Lower leg skin (tissue), 4 donors: ENCODE results near the gene DPP10. TPM values are rescaled to one million over a fixed set of nuclear protein-coding genes. Genes with fewer than 3 reads are reported as not detected.

Experiments
- DNase-seq, 2 donors: peaks; one replicate each; pipeline ENCODE4 v3.0.0-alpha.2; 2019; ENCODE audit warnings: low spot score in 2 of 2
- H3K4me3 ChIP-seq: fragments of 200-600 bp; sonication (generic); 2 replicates; pipeline ENCODE4 v1.5.1; 2017; ENCODE audit warnings: mild to moderate bottlenecking, low read depth; ENCODE audit not compliant: poor library complexity, severe bottlenecking
- POLR2A ChIP-seq, 2 donors: fragments of 450-650 bp; IDR thresholded peaks; one replicate each; pipeline ENCODE4 v1.6.1; 2016 to 2017; ENCODE audit warnings: antibody characterized with exemption in 2 of 2, mild to moderate bottlenecking in 1 of 2, moderate library complexity in 1 of 2
- WGBS, 2 donors: methylation state at CpG; one replicate each; pipeline ENCODE4 v1.1.5; 2018; 5-methylcytosine and 5-hydroxymethylcytosine counted together
- intact Hi-C: fragments of 100-400 bp; cut with DNase I; formaldehyde crosslinking; loops from one replicate; pipeline ENCODE4 v1.15.0; 2023; ENCODE audit warnings: low total_unique reads
- total RNA-seq, 4 donors: library from RNA; depleted of rRNA; stranded (reverse); fragments of >200 nt; gene quantifications; one replicate each; pipeline ENCODE4 v1.1.0, GENCODE V29; 2016
- TF ChIP-seq, protein P1 (sequence below), 3 donors: fragments of 450-650 bp; IDR thresholded peaks; one replicate each; pipeline ENCODE4 v1.5.1; 2016; ENCODE audit warnings: antibody characterized with exemption in 3 of 3, mild to moderate bottlenecking in 3 of 3, moderate library complexity in 2 of 3

Gene DPP10
- total RNA-seq, 4 donors from 2014 or later = 1.1 TPM; not detected in 3

DNA sequence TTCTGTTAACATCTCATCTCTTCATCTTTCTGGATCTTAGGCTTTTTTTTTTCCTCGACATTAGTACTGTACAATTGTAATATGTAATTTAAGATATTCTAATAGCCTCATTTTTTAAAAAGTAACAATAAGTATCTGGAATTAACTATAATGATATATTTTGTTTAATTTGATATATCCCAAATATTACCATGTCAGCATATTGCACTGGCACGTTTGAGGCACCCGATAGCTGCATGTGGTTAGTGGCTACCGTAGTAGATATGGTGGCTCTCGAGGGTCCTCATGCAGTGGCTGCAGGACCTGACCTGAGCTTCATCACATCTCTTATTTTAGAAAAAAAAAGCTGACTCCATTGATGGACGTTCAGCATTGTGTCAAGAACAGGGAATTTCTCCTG lies 371.9 kb downstream of the DPP10 start:
- WGBS, 2 donors = 82% methylated on average over 6 of the region's 6 CpGs
- TF ChIP-seq POLR2A (IDR thresholded peaks at IDR 0.05) = no peak
- TF ChIP-seq, protein P1, sequence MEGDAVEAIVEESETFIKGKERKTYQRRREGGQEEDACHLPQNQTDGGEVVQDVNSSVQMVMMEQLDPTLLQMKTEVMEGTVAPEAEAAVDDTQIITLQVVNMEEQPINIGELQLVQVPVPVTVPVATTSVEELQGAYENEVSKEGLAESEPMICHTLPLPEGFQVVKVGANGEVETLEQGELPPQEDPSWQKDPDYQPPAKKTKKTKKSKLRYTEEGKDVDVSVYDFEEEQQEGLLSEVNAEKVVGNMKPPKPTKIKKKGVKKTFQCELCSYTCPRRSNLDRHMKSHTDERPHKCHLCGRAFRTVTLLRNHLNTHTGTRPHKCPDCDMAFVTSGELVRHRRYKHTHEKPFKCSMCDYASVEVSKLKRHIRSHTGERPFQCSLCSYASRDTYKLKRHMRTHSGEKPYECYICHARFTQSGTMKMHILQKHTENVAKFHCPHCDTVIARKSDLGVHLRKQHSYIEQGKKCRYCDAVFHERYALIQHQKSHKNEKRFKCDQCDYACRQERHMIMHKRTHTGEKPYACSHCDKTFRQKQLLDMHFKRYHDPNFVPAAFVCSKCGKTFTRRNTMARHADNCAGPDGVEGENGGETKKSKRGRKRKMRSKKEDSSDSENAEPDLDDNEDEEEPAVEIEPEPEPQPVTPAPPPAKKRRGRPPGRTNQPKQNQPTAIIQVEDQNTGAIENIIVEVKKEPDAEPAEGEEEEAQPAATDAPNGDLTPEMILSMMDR (IDR thresholded peaks at IDR 0.05) = no peak
- H3K4me3 ChIP-seq = no peak overlapping the region
- intact Hi-C loops = no loop called here
- DNase-seq = no peak

DNA sequence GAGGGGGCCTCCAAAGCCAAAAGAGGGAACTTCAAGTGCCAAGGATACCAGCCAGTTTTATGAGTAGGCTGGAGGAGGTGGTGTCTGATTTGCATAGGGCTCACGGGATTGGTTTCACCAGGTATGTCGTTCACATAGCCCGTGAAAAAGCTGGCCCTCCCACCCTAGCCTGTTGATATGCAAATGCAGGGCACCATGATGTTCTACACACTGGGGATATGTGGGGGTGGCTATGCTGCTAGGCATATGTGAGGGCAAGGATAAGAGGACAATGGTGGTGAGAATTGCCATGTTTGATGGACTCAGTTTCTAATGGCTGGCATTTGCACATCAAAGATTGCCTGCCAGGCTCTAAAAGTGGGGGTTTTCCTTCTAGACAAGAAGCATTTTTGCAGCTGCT lies 378.6 kb downstream of the DPP10 start:
- TF ChIP-seq POLR2A (IDR thresholded peaks at IDR 0.05) = no peak
- TF ChIP-seq, protein P1 (IDR thresholded peaks at IDR 0.05) = no peak
- intact Hi-C loops = no loop called here
- H3K4me3 ChIP-seq = no peak overlapping the region
- no peak for DNase-seq
- WGBS, 2 donors = 83 to 84% methylated on average over 3 of the region's 3 CpGs

DNA sequence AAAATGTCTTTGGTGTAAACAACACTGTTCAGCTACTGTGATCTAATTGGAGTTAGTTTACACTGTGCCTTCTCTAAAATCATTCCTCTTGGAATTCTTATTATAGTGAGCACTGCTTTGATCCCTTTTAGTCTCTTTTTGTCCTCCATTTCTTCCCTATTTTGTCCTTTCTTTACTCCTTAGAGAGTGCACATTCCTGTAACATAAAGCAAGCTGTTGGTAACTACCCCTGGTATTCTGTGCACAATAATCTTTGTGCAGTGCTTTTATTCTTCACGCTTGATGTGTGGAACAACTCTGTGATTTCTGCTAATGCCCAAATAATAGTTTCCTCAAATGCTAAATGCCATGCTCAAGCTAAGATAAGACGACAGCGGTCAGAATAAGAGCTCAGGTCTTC lies 401.5 kb downstream of the DPP10 start:
- DNase-seq = no peak
- no peak for TF ChIP-seq POLR2A (IDR thresholded peaks at IDR 0.05)
- TF ChIP-seq, protein P1 (IDR thresholded peaks at IDR 0.05) = no peak
- intact Hi-C loops = no loop called here
- no peak overlapping the region for H3K4me3 ChIP-seq
- 92 to 94% methylated on average over 3 of the region's 3 CpGs for WGBS, 2 donors

DNA sequence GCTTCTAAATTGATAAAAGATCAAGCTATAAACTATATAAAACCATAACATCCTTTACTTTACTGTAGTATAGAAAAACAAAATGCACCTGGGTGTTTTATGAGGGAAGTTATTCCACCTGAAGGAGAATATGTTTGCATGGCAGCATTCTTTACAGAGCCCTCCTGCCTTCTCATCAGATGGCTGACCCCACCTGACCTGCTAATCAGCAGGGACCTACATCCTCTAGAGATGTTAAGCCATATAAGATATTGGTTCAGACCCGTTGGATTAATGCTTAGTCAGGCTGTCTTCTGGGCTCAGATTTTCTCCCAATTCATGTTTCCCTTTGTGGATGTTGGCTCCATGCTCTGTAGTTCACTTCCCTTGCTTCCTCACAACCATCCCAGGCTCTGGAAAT lies 414.8 kb downstream of the DPP10 start:
- intact Hi-C loops = no loop called here

DNA sequence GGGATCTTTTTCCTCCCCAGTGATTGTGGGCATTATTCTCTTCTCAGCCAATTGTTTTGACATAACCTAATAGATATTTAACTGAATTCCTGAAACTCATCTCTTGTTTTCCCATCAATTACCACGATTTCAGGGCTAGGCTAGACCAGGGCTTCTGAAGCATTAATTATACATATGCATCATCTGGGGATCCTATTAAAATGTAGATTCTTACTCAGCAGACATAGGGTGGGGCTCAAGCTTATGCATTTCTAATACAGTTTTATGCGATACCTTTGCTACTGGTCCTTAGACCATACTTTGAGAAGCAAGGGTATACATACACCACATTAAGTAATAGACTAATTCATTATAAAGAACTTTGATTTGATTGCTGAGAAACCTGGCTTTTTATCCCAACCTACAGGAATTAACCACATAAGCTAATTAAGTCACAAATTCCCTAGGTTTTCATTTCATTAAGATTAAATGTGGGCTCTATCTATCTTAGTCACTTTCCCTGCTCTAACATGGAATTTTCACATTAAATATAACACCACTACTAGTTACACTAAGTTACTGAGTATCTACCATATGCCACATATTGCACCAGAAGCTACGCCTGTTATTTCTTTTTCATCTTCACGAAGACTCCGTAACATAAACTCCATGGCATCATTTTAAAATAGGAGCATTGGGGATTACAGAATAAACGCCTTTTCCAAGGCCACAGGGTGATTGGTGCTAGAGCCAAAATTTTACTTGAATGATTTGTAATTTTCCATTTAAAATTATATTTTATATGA lies 417.5 kb downstream of the DPP10 start:
- WGBS, 2 donors = 54 to 66% methylated on average over 6 of the region's 6 CpGs
- TF ChIP-seq, protein P1 (IDR thresholded peaks at IDR 0.05) = no peak
- intact Hi-C loops = no loop called here
- no peak overlapping the region for H3K4me3 ChIP-seq
- no peak for DNase-seq

More for the DNA sequence above, 414.8 kb downstream of the DPP10 start:
- no peak for TF ChIP-seq POLR2A (IDR thresholded peaks at IDR 0.05)
- TF ChIP-seq, protein P1 (IDR thresholded peaks at IDR 0.05) = no peak
- no peak overlapping the region for H3K4me3 ChIP-seq
- no peak for DNase-seq
- WGBS, 2 donors = 61 to 63% methylated on average over 1 of the region's 1 CpG

DNA sequence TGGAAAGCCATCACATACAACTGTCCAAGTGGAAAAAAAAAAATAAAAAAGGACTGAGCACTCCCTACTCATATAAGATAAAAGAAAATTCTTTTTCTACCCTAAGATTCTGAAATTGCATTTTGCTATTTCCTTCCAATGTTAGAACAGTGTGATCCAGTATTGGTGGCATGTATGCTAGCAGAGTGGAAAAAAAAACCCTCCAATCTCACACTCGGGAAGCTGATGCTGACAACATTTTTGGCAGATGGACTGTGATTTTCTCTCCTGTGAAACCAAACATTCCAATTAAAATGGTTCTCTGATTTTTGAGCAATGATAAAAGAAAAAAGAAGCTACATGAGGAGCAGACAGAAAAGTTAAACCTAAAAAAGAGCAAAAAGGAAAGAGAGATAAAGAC lies 419.8 kb downstream of the DPP10 start:
- TF ChIP-seq POLR2A (IDR thresholded peaks at IDR 0.05) = no peak
- TF ChIP-seq, protein P1 (IDR thresholded peaks at IDR 0.05) = no peak
- DNase-seq = no peak
- intact Hi-C loops = no loop called here
- 48 to 51% methylated on average over 1 of the region's 1 CpG for WGBS, 2 donors
- H3K4me3 ChIP-seq = no peak overlapping the region
